NB4 (cell line): ENCODE measurements around the gene TMC4.

Source experiments
- DNase-seq: peaks from one replicate; pipeline ENCODE4 v3.0.0; 2010; ENCODE audit warnings: low read depth
- H3K4me3 ChIP-seq: one replicate; pipeline ENCODE4 v1.5.1; 2011; ENCODE audit warnings: mild to moderate bottlenecking, low read depth, low read length, moderate library complexity
- CTCF ChIP-seq: IDR thresholded peaks from one replicate; pipeline ENCODE4 v1.5.1; 2012; ENCODE audit warnings: low read depth, low read length
- MAX ChIP-seq: IDR thresholded peaks from 2 replicates; pipeline ENCODE4 v1.6.1; 2011; ENCODE audit warnings: low read depth, low read length
- MYC ChIP-seq: IDR thresholded peaks from 2 replicates; pipeline ENCODE4 v1.6.1; 2011; ENCODE audit warnings: low read depth, low read length
- POLR2A ChIP-seq: IDR thresholded peaks from 2 replicates; pipeline ENCODE4 v1.6.1; 2011; ENCODE audit warnings: mild to moderate bottlenecking; ENCODE audit not compliant: insufficient read length; ENCODE audit errors: extremely low read depth

The TMC4 gene

GRCh38 chr19:54127688-54128440, 45.1 kb downstream of the TMC4 start:
- TF ChIP-seq MYC (no peak), CTCF (no peak), POLR2A (no peak), MAX (no peak)
- no peak for DNase-seq
- H3K4me3 ChIP-seq, result no peak overlapping the region

- TF ChIP-seq CTCF (no peak), MAX (no peak), POLR2A (no peak)
- DNase-seq, result no peak
- H3K4me3 ChIP-seq, result no peak overlapping the region
Observed at GRCh38 chr19:54125713-54126112, 47.2 kb downstream of the TMC4 start.

- H3K4me3 ChIP-seq, result no peak overlapping the region
- DNase-seq, result no peak
- no peak for TF ChIP-seq MAX
- TF ChIP-seq POLR2A, result no peak
- TF ChIP-seq MYC, result no peak
- no peak for TF ChIP-seq CTCF
Observed at GRCh38 chr19:54124393-54124792, 48.6 kb downstream of the TMC4 start.

- no peak overlapping the region for H3K4me3 ChIP-seq
- TF ChIP-seq MYC, result no peak
- TF ChIP-seq MAX, result no peak
- TF ChIP-seq POLR2A, result no peak
- TF ChIP-seq CTCF, result no peak
- no peak for DNase-seq
Observed at GRCh38 chr19:54123682-54124081, 49.3 kb downstream of the TMC4 start.

- no peak overlapping the region for H3K4me3 ChIP-seq
Observed at GRCh38 chr19:54121259-54121658, 51.7 kb downstream of the TMC4 start.

More at GRCh38 chr19:54121259-54121658, 51.7 kb downstream of the TMC4 start:
- no peak for TF ChIP-seq MAX
- DNase-seq, result no peak
